Activated naive CD4-positive, alpha-beta T cell treated with anti-CD3 and anti-CD28 coated beads, Interleukin-2, amount 50 U/mL, for 72 hours (primary cell): ENCODE results near the gene MFAP2. TPM values are rescaled to one million over a fixed set of nuclear protein-coding genes. Genes with fewer than 3 reads are reported as not detected.
A peak's percentile ranks its signal among the peaks of the same experiment; 100 is the strongest.
"Not testable (repeated sequence)": the region's sequence is repeated elsewhere in the genome, so short reads cannot be mapped to it uniquely, and the experiment has no call there.

ENCODE experiments used
- ATAC-seq, 2 donors: fragments of 150-1000 bp; cut with Tn5 transposase; 2 replicates each; pipeline ENCODE4 v1.10.0; 2021; ENCODE audit warnings: mild to moderate bottlenecking in 2 of 2, moderate library complexity in 2 of 2
- DNase-seq, 2 donors: peaks; one replicate each; pipeline ENCODE4 v3.0.0; 2021 to 2022; ENCODE audit warnings: low spot score in 2 of 2
- H3K27ac Mint-ChIP-seq, 2 donors: one replicate each; pipeline ENCODE4 v1.8.0; 2022; ENCODE audit warnings: mild to moderate bottlenecking in 2 of 2, mixed read lengths in 2 of 2
- H3K36me3 Mint-ChIP-seq, 2 donors: one replicate each; pipeline ENCODE4 v1.8.0; 2022; ENCODE audit warnings: mixed read lengths in 2 of 2
- H3K9me3 Mint-ChIP-seq, 2 donors: one replicate each; pipeline ENCODE4 v1.8.0; 2022; ENCODE audit warnings: mixed read lengths in 2 of 2
- total RNA-seq, 2 donors: library from RNA; stranded (reverse); gene quantifications; one replicate each; pipeline ENCODE4 v1.2.3, GENCODE V29; 2022

Gene MFAP2
- total RNA-seq, 2 donors from 2014 or later, result 0.37 TPM; not detected in 1

DNA sequence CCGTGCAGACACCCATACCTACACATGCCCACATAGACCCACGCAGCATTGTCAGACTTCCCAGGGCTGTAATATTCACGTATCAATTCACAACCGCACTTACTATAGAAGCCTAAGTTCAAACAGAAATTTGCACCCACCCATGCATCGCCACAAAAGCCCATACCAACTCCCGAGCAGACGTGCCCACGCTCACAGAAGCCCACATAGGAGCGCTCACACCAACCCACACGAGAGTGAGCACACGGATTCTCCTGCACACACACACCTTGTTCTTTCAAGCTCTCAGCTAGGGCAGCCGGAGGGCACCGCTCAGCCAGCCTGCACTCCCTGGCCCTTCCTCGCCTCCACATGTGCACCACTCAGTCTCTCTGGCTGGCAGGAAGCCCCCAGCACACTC is 4.6 kb downstream of the MFAP2 start:
- no peaks in the 10 kb centered on the region for H3K36me3 Mint-ChIP-seq
- ATAC-seq (no peak), DNase-seq (no peak)
- peak overlapping the region in 1 of 2 donors; percentile 44 for H3K27ac Mint-ChIP-seq
- H3K9me3 Mint-ChIP-seq, result no peaks in the 10 kb centered on the region

DNA sequence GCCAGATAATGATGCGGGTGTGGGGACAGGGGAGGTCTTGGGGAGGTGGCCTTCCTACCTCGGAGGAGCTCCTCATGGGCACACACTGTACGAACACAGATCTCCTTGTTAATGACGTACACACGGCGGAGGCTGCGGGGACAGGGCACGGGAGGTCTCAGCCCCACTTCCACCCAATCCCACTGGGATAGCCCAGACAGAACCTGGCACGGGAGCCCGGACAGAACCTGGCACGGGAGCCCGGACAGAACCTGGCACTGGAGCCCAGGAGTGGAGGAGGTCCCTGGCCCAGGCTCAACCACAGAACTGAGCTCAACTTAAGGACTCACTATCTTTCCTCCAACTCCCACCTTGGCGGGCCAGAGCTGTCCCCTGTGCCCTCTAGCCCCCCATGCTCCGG is 5.2 kb downstream of the MFAP2 start:
- no peaks in the 10 kb centered on the region for H3K9me3 Mint-ChIP-seq
- DNase-seq (no peak), ATAC-seq (no peak)
- H3K27ac Mint-ChIP-seq, result peak overlapping the region in 1 of 2 donors; percentile 44
- no peaks in the 10 kb centered on the region for H3K36me3 Mint-ChIP-seq

DNA sequence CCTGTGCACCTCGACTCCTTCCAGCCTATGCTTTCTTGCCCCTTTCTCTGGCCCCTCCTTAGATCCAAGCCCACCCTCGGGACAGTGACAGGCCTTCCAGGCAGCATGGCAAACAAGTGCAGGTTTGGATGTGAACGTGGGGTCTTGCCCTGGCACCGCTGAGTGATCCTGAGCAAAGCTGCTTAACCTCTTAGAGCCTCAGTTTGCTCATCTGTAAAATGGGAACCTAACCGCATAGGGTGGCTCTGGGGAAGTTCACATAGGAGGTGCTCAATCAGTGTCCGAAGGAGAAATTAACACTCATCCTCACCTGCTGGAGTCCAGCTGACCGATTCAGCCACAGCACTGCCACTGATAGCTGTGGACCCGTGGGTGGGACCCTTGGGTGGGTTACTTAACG is 7.2 kb downstream of the MFAP2 start:
- no peaks in the 10 kb centered on the region for H3K9me3 Mint-ChIP-seq
- no peak for DNase-seq
- no peak for ATAC-seq
- no peaks in the 10 kb centered on the region for H3K36me3 Mint-ChIP-seq
- H3K27ac Mint-ChIP-seq, result no peak overlapping the region

DNA sequence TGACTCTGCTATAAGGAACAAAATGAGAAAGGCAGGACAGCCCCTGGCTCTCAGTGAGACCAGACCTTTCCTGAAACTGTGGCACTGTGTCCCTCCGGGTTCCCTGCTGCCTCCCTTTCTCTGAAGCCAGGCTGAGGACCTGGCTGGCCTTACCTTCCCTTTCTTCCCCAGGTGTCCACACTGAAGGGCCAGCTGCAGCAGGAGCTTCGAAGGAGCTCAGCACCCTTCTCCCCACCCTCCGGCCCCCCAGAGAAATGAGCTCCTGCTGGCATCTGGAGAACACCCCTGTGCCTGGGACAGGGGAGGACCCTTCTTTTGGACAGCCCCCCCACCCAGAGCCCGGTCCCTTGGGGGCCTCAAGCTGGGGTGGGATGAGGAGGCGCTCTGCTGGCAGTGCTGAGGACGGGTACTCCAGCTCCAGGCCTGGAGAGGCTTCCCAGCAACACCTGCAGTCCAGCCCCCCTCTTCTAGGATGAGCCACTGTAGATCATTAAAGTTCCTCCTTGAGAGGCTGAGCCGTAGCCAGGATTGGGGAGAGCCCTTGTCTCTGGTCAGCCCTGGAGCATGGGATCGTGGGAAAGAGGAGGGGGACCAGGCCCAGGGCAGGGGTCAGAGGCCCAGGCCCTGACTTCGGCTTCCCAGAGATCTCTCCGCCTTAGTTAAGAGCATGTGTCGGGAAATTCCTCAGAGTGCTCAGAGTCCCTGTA is 8.1 kb downstream of the MFAP2 start:
- H3K27ac Mint-ChIP-seq, result peak overlapping the region in 1 of 2 donors; percentile 74
- ATAC-seq, result no peak
- no peaks in the 10 kb centered on the region for H3K9me3 Mint-ChIP-seq
- no peaks in the 10 kb centered on the region for H3K36me3 Mint-ChIP-seq
- no peak for DNase-seq

DNA sequence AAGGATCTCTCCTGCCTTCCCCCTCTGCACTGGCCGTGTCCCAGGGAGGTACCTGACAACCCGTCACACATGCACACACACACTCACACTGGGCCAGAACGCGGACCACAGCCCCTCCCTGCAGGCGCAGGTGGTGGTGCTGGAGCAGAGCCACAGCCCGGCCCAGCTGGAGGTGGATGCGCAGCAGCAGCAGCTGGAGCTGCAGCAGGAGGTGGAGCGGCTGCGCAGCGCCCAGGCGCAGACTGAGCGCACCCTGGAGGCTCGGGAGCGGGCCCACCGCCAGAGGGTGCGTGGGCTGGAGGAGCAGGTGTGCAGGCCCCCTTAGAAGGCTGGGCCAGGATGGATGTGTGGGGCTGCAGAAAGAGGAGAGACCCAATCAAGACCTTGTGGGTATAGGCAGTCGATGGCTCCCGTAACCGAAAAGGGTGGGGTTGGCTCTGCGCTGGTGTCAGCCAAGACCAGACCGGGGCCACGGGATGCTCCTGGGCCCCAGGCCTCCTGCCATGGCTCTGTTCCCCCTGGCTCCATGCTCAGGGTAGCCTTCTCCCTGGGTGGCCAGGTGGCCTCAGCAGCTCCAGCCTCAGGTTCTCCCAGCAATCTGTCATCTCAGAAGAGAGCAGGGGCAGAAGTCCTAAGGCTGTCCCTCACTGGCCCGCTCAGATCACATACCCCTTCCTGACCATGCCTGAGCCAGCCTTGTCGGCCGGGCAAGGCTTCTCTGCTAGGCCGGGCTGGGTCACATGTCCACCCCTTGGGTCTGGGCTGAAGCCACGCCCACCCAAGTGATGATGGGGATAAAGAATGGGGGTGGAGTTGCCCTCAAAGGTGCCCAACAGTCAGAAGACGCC is 8.9 kb downstream of the MFAP2 start:
- Mint-ChIP-seq H3K36me3 (no peaks in the 10 kb centered on the region), H3K27ac (no peak overlapping the region), H3K9me3 (no peaks in the 10 kb centered on the region)
- no peak for ATAC-seq
- DNase-seq, result no peak

DNA sequence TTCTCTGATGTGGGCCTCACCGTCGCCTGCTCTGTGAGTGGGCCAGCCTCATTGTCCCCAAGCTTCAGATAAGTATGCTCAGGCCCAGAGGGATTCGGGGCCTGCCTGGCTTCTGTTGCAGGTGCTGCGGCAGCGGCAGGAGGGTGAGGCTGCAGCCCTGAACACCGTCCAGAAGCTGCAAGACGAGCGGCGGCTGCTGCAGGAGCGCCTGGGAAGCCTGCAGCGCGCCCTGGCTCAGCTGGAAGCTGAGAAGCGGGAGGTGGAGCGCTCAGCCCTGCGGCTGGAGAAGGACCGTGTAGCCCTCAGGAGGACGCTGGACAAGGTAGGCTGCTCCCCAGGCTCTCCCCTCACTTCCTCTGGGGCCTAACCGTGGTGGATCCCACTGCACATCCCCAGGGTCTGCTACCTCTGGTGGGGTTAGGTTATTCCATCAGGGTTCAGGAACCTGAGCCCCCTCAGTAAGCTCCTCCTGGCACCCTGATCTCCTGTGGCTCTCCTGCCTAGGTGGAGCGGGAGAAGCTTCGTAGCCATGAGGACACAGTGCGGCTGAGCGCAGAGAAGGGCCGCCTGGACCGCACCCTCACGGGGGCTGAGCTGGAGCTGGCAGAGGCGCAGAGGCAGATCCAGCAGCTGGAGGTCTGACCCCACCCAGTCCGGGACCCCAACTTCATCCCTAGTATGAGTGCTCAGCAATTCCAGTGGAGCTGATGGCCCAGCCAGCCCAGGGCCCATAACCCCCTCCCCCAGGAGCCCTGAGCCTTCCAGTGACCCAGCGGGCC is 10.1 kb downstream of the MFAP2 start:
- Mint-ChIP-seq H3K36me3 (no peaks in the 10 kb centered on the region), H3K9me3 (no peaks in the 10 kb centered on the region), H3K27ac (no peak overlapping the region)
- ATAC-seq (no peak), DNase-seq (no peak)

DNA sequence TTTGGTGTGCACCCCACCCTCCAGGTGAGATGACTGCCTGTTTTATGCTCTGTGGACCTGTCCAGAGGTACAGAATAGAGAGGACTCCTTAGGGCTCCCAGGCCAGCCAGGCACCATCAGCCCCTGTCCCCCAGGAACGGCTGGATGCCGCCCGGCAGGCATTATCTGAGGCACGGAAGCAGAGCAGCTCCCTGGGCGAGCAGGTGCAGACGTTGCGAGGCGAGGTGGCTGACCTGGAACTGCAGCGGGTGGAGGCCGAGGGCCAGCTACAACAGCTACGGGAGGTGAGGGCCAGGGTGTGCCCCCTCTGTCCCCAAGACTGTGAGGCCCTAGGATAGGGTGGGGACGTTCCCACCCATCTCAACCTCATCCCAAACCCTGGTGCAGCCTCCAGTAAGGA is 10.8 kb downstream of the MFAP2 start:
- no peak for ATAC-seq
- no peaks in the 10 kb centered on the region for H3K9me3 Mint-ChIP-seq

DNA sequence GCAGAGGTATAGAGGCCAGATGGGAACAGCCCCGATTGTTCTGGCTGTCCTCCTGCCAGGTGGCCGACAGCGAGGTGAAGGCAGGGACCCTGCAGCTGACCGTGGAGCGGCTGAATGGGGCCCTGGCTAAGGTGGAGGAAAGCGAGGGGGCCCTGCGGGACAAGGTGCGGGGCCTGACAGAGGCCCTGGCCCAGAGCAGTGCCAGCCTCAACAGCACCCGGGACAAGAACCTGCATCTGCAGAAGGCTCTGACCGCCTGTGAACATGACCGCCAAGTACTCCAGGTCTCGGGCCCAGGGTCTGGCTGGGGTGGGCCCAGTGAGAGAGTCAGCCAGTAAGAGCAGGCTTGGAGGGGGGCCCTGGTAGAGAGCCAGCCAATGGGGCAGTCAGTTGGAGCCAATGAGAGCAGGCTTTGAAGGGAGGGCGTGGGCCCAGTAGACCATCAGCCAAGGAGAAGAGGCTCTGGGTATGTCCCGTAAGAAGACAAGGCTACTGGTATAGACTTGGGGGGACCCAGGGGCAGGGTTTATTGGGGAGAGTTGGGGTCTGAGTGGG is 11.3 kb downstream of the MFAP2 start:
- no peaks in the 10 kb centered on the region for H3K36me3 Mint-ChIP-seq
- H3K27ac Mint-ChIP-seq, result peak overlapping the region; percentile 15 to 79
- DNase-seq, result no peak
- no peaks in the 10 kb centered on the region for H3K9me3 Mint-ChIP-seq
- no peak for ATAC-seq

More for the DNA sequence above, 10.8 kb downstream of the MFAP2 start:
- no peaks in the 10 kb centered on the region for H3K36me3 Mint-ChIP-seq
- no peak overlapping the region for H3K27ac Mint-ChIP-seq
- no peak for DNase-seq

DNA sequence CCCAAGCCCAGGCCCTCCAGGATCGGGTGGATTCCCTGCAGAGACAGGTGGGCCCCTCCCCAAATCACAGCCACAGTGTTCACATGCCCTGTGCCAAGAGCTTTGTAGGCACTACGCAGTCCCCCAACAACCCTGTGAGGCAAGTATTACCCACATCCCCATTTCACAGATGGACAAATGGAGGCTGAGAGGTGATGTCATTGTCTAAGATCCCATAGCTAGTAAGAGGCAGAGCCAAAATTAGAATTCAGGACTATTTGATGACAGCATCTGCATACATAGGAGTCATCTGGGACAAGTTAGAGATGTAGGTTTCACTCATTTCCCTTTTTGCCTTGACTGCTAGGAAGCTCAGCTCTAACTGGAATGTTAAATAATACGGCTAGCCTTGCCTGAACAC is 12.0 kb downstream of the MFAP2 start:
- Mint-ChIP-seq H3K27ac (peak overlapping the region; percentile 15 to 79), H3K9me3 (no peaks in the 10 kb centered on the region), H3K36me3 (no peaks in the 10 kb centered on the region)
- ATAC-seq, result no peak
- no peak for DNase-seq

DNA sequence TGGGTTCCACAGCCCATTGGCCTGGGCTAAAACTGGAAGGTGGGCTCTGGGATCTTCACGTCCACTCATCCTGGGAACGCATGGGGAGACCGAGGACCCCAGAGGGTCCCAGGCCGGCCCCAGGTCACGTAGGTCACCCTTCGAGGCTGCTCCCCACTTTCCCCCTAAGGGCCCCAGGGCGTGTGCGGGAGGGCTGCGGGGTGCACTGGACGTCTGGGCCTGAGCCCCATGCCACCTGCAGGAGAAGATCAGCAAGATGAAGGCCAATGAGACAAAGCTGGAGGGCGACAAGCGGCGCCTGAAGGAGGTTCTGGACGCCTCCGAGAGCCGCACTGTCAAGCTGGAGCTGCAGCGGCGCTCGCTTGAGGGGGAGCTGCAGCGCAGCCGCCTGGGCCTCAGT is 12.5 kb downstream of the MFAP2 start:
- no peak for ATAC-seq
- DNase-seq, result no peak
- Mint-ChIP-seq H3K36me3 (no peaks in the 10 kb centered on the region), H3K27ac (no peak overlapping the region), H3K9me3 (no peaks in the 10 kb centered on the region)

DNA sequence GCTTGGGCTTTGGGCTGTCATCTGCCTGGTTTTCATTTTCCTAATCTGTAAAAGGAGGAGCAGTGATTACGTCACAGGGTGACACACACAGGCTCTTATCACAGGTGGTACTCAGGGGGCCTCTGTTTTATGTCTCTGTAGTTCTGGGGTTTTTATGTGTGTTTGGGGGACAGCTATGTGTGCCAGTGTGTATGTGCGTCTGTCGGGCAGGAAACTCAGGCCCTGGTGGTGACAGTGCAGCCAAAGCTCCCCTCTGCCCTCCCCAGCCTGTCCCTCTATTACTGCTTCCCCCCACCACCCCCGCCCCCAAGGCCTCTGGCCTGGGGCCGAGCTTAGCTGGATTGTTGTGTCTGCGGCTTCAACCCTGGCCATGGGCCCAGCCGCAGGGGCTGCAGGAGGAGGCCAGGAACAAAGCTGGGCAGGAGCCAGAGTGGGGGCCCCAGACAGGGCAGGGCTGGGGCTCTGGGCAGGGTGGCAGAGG is 13.3 kb downstream of the MFAP2 start:
- H3K27ac Mint-ChIP-seq, result peak overlapping the region in 1 of 2 donors; percentile 54

DNA sequence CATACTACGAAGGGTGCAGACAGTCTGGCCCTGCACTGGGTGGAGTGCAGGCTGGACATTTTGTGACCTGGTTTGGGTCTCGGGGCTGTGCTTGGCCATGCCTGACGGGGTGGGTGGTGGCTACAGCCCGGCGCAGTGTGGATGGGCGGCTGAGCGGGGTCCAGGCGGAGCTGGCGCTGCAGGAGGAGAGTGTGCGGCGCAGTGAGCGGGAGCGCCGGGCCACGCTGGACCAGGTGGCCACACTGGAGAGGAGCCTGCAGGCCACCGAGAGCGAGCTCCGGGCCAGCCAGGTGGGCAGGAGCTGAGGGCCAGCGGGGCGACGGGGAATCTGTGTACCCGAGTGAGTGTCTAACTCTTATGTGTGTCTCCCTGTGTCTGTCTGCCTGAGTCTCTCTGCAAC is 14.1 kb downstream of the MFAP2 start:
- ATAC-seq (no peak), DNase-seq (no peak)
- no peaks in the 10 kb centered on the region for H3K9me3 Mint-ChIP-seq
- peak overlapping the region in 1 of 2 donors; percentile 54 for H3K27ac Mint-ChIP-seq
- H3K36me3 Mint-ChIP-seq, result no peaks in the 10 kb centered on the region

More for the DNA sequence above, 13.3 kb downstream of the MFAP2 start:
- ATAC-seq, result no peak
- no peak for DNase-seq
- no peaks in the 10 kb centered on the region for H3K36me3 Mint-ChIP-seq
- H3K9me3 Mint-ChIP-seq, result no peaks in the 10 kb centered on the region

DNA sequence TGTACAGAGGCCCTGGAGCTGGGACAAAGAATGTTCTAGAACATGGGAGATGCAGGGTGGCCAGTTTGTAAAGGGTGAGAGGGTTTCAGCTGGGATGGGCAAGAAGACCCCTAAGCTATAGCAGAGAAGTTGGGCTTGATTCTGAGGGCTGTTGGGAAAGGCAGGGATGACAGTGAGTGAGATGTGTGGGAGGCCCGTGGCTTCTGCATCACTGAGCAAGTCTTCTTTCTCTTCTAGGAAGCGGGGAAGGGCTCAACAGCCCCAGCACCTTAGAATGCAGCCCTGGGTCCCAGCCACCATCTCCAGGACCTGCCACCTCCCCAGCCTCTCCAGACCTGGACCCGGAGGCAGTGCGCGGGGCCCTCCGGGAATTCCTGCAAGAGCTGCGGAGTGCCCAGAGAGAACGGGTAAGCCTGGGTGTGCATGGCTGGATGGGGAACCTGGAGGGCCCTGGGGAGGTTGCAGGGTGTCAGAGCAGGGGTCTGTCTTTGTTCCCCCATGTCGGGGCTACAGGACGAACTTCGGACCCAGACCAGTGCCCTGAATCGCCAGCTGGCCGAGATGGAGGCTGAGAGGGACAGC is 14.8 kb downstream of the MFAP2 start:
- H3K27ac Mint-ChIP-seq, result peak overlapping the region; percentile 54 to 75
- no peaks in the 10 kb centered on the region for H3K9me3 Mint-ChIP-seq
- DNase-seq, result no peak
- ATAC-seq, result no peak
- no peaks in the 10 kb centered on the region for H3K36me3 Mint-ChIP-seq

DNA sequence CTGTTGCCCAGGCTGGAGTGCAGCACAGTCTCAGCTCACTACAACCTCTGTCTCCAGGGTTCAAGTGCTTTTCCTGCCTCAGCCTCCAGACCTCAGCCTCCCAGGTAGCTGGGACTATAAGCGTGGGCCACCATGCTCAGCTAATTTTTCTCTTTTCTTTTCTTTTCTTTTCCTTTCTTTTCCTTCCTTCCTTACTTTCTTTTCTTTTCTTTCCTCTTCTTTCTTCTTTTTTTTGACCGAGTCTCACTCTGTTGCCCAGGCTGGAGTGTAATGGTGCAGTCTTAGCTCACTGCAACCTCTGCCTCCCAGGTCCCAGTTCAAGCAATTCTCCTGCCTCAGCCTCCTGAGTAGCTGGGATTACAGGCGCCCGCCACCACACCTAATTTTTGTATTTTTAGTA is 16.3 kb downstream of the MFAP2 start:
- not testable (repeated sequence) for H3K36me3 Mint-ChIP-seq, ATAC-seq, H3K9me3 Mint-ChIP-seq, DNase-seq
- H3K27ac Mint-ChIP-seq, result peak overlapping the region in 1 of 2 donors; percentile 54

DNA sequence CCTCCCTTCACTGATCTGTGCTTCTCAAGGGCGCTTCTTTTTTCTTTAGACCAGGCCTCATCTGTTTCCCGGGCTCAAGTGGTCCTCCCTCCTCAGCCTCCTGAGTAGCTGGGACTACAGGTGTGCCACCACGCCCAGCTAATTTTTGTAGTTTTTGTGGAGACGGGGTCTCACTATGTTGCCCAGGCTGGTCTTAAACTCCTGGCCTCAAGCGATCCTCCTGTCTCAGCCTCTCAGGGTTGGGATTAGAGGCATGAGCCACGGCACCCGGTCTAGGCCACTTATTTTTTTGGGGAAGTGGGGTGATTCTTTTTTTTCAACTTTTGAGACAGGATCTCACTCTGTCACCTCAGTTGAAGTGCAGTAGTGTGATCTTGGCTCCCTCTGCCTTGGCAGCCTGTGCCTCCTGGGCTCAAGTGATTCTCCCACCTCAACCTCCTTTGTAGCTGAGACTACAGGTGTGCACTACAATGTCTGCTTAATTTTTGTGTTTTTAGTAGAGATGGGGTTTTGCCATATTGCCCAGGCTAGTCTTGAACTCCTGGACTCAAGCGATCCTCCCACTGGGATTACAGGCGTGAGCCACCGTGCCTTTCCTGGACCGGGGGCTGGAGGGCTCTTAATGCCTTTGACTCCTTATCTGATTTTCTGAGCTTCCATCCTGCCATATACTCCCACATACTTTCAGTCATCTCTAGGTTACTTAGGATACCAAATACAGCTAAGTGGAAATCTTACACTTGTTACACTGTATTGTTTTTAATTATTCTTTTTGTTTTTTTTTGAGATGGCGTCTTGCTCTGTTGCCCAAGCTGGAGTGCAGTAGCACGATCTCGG is 18.9 kb downstream of the MFAP2 start:
- no peaks in the 10 kb centered on the region for H3K9me3 Mint-ChIP-seq
- H3K36me3 Mint-ChIP-seq, result no peaks in the 10 kb centered on the region
- ATAC-seq (no peak), DNase-seq (no peak)
- H3K27ac Mint-ChIP-seq, result peak overlapping the region; percentile 23 to 81
